ENCODE measurements around the gene PALLD. TPM values are rescaled to one million over a fixed set of nuclear protein-coding genes. Genes with fewer than 3 reads are reported as not detected.

PALLD gene
- total RNA-seq, 1 donor from 2014 or later = 85.7 TPM

DNA sequence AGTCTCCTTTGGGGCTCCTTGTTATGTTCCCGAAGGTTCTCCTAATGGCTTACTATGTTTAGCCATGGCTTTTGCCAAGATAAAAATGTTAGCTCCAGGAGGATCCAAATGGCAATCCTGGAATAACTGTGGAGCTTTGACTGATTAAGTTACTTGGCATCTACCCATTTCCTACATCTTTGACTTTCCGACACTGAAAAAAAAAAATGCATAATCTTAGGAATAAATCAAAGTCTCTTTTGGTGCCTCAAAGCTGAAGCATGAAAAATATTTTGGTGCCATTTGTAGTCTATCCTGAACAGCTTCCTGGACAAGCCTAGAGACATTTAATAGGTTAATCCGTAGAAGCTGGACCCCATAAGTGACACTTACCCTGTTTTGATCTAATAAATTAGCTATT, 191.7 kb downstream of the PALLD start:
- Mint-ChIP-seq H3K9me3 (no peaks in the 10 kb centered on the region), H3K4me1 (peaks cover 4% of the 10 kb centered on the region), H3K27me3 (ENCODE audit: insufficient read depth, low read depth) (no peaks in the 10 kb centered on the region), H3K27ac (no peak overlapping the region), H3K4me3 (no peak overlapping the region), H3K36me3 (peaks cover 51% of the 10 kb centered on the region)
- no peak overlapping the region for H3K27ac ChIP-seq
- H3F3A ChIP-seq (ENCODE audit: low read depth) = no peaks in the 10 kb centered on the region
- H3K36me3 ChIP-seq = peaks cover 10% of the 10 kb centered on the region
- no peaks in the 10 kb centered on the region for H4K20me1 ChIP-seq (ENCODE audit: low read depth)
- H3K4me3 ChIP-seq = no peak overlapping the region
- no peak overlapping the region for H3K9ac ChIP-seq
- DNase-seq (ENCODE audit: low spot score) = no peak
- H2AFZ ChIP-seq (replicated peaks) = no peak overlapping the region
- no peaks in the 10 kb centered on the region for H3K9me3 ChIP-seq (ENCODE audit: low read depth)
- H3K27me3 ChIP-seq = no peaks in the 10 kb centered on the region
- no peak overlapping the region for H3K4me2 ChIP-seq
- no peak for TF ChIP-seq EZH2phosphoT487 (IDR thresholded peaks at IDR 0.05)
- TF ChIP-seq EZH2 (IDR thresholded peaks at IDR 0.05) = no peak
- TF ChIP-seq, protein P1, sequence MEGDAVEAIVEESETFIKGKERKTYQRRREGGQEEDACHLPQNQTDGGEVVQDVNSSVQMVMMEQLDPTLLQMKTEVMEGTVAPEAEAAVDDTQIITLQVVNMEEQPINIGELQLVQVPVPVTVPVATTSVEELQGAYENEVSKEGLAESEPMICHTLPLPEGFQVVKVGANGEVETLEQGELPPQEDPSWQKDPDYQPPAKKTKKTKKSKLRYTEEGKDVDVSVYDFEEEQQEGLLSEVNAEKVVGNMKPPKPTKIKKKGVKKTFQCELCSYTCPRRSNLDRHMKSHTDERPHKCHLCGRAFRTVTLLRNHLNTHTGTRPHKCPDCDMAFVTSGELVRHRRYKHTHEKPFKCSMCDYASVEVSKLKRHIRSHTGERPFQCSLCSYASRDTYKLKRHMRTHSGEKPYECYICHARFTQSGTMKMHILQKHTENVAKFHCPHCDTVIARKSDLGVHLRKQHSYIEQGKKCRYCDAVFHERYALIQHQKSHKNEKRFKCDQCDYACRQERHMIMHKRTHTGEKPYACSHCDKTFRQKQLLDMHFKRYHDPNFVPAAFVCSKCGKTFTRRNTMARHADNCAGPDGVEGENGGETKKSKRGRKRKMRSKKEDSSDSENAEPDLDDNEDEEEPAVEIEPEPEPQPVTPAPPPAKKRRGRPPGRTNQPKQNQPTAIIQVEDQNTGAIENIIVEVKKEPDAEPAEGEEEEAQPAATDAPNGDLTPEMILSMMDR (IDR thresholded peaks at IDR 0.05) = no peak
- no peaks in the 10 kb centered on the region for H3K4me1 ChIP-seq
- no peaks in the 10 kb centered on the region for H3K79me2 ChIP-seq (ENCODE audit: low read depth)

DNA sequence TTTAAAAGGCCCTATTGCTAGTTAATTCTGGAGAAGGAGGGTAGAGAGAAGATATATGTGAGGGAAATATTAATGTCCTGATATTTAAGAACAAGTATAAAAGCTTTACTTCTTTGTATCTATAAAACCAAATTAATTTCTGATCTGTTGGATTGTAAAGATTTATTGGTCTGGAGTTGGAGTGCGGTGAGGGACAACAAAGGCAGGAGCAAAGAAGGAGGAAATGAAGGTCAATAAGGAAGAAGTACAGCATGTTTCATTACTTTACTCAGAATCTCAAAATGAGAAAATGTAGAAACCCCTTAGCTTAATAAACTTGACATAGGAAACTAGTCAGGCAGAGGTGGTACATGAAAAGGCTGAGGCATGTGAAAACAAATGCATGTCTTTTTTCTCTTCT, 192.9 kb downstream of the PALLD start:
- Mint-ChIP-seq H3K27ac (no peak overlapping the region), H3K9me3 (no peaks in the 10 kb centered on the region), H3K4me1 (peaks cover 4% of the 10 kb centered on the region), H3K27me3 (ENCODE audit: insufficient read depth, low read depth) (no peaks in the 10 kb centered on the region), H3K4me3 (no peak overlapping the region), H3K36me3 (peaks cover 49% of the 10 kb centered on the region)
- Histone ChIP-seq H3K9ac (no peak overlapping the region), H3K4me3 (no peak overlapping the region), H3K27me3 (no peaks in the 10 kb centered on the region), H3F3A (ENCODE audit: low read depth) (no peaks in the 10 kb centered on the region), H3K4me1 (no peaks in the 10 kb centered on the region), H3K36me3 (peaks cover 7% of the 10 kb centered on the region), H3K79me2 (ENCODE audit: low read depth) (no peaks in the 10 kb centered on the region), H2AFZ (replicated peaks) (no peak overlapping the region), H3K4me2 (no peak overlapping the region), H3K9me3 (ENCODE audit: low read depth) (no peaks in the 10 kb centered on the region), H3K27ac (no peak overlapping the region), H4K20me1 (ENCODE audit: low read depth) (no peaks in the 10 kb centered on the region)
- no peak for TF ChIP-seq EZH2 (IDR thresholded peaks at IDR 0.05)
- TF ChIP-seq EZH2phosphoT487 (IDR thresholded peaks at IDR 0.05) = no peak
- TF ChIP-seq, protein P1 (IDR thresholded peaks at IDR 0.05) = no peak
- DNase-seq (ENCODE audit: low spot score) = no peak

DNA sequence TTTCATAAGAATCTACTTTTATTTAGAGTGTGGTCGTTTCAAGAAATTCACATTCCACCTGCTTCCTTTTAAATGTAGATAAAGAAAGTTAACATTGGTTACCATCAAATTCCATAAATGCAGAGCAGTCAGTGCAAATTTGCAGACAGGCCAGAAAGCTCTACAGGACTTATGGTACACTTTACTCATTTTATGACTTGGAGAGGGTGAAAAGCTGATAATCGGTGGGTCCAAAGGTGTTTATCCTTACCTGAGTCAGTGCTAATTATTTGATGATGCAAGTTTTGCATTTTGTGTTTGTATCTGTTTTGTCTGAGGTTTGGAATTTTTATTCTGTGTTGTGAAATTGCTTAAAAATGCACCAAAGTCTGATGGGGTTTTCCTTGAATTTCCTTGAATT, 193.3 kb downstream of the PALLD start:
- H3K79me2 ChIP-seq (ENCODE audit: low read depth) = no peaks in the 10 kb centered on the region
- no peaks in the 10 kb centered on the region for H3K27me3 Mint-ChIP-seq (ENCODE audit: insufficient read depth, low read depth)
- H3K4me3 ChIP-seq = no peak overlapping the region
- H2AFZ ChIP-seq (replicated peaks) = no peak overlapping the region
- H3K9me3 Mint-ChIP-seq = no peaks in the 10 kb centered on the region
- no peak overlapping the region for H3K9ac ChIP-seq
- H3K36me3 Mint-ChIP-seq = peaks cover 49% of the 10 kb centered on the region
- no peak overlapping the region for H3K4me2 ChIP-seq
- DNase-seq (ENCODE audit: low spot score) = no peak
- H3K27ac Mint-ChIP-seq = no peak overlapping the region
- no peaks in the 10 kb centered on the region for H3K9me3 ChIP-seq (ENCODE audit: low read depth)
- H3K27me3 ChIP-seq = no peaks in the 10 kb centered on the region
- no peak for TF ChIP-seq EZH2phosphoT487 (IDR thresholded peaks at IDR 0.05)
- no peaks in the 10 kb centered on the region for H4K20me1 ChIP-seq (ENCODE audit: low read depth)
- no peaks in the 10 kb centered on the region for H3K4me1 ChIP-seq
- no peak overlapping the region for H3K4me3 Mint-ChIP-seq
- peaks cover 4% of the 10 kb centered on the region for H3K4me1 Mint-ChIP-seq
- no peaks in the 10 kb centered on the region for H3F3A ChIP-seq (ENCODE audit: low read depth)
- H3K36me3 ChIP-seq = peaks cover 7% of the 10 kb centered on the region
- H3K27ac ChIP-seq = no peak overlapping the region

DNA sequence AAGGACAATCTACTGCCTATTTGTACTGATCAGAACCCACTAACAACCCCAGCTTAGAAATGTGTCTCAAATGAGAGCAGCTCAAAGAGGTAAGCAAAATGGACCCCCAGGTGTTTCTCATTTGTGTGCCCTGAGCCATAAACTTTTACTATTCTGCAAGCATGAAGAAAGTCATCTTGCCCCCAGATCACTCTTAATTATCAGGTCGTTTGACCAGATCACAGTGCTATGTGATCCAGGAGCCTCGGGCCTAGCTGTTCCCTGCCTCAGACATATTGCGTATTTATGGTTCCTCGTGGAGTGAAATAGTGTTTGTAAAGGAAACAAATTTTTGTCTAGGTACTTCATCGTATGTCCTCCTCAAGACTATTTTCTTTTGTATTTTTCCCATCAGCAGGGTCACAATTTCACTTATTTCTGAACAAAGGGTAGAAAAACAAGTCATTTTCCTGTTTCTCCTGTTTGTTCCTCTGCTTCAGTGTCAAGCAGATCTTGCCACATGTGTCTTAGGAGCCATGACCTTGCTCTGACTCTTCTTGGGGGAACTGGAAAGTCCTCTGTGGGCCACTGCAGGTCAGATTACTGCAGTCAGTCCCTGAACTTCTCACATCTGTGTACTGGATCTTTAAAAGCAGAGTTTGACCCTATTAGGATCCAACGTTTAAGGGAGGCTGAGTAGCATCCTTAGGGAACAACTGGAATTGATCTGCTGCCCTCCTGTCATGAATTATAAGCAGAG, 194.9 kb downstream of the PALLD start:
- Mint-ChIP-seq H3K4me1 (peaks cover 4% of the 10 kb centered on the region), H3K36me3 (peaks cover 40% of the 10 kb centered on the region), H3K27ac (no peak overlapping the region), H3K9me3 (no peaks in the 10 kb centered on the region), H3K4me3 (no peak overlapping the region), H3K27me3 (ENCODE audit: insufficient read depth, low read depth) (no peaks in the 10 kb centered on the region)
- Histone ChIP-seq H3K4me2 (no peak overlapping the region), H3F3A (ENCODE audit: low read depth) (no peaks in the 10 kb centered on the region), H3K79me2 (ENCODE audit: low read depth) (no peaks in the 10 kb centered on the region), H2AFZ (replicated peaks) (no peak overlapping the region), H3K4me1 (no peaks in the 10 kb centered on the region), H3K36me3 (peaks cover 7% of the 10 kb centered on the region), H3K27me3 (no peaks in the 10 kb centered on the region), H4K20me1 (ENCODE audit: low read depth) (no peaks in the 10 kb centered on the region), H3K9me3 (ENCODE audit: low read depth) (no peaks in the 10 kb centered on the region), H3K9ac (no peak overlapping the region), H3K27ac (no peak overlapping the region), H3K4me3 (no peak overlapping the region)
- no peak for DNase-seq (ENCODE audit: low spot score)
- TF ChIP-seq EZH2 (IDR thresholded peaks at IDR 0.05) = no peak
